ENCODE results near the gene NANOS1.
"Not testable (repeated sequence)": the region's sequence is repeated elsewhere in the genome, so short reads cannot be mapped to it uniquely, and the experiment has no call there.

The NANOS1 gene

DNA sequence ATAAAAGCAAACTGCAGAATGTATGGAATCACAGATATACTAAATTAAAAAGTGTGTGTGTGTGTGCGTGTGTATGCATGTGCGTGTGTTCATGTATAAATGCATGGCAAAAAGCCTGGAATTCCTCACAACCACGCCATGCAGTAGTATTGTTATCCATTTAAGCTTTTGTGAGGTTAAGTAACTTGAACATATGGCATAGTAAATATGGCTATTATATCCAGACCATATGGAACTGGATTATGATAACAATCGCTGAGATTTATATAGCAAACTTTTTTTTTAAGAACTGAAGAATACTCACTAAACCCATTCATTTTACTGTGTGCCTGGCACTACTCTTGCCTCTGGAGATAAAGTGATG lies 22.3 kb upstream of the NANOS1 start:
- no peak for DNase-seq (ENCODE audit: low spot score)

DNA sequence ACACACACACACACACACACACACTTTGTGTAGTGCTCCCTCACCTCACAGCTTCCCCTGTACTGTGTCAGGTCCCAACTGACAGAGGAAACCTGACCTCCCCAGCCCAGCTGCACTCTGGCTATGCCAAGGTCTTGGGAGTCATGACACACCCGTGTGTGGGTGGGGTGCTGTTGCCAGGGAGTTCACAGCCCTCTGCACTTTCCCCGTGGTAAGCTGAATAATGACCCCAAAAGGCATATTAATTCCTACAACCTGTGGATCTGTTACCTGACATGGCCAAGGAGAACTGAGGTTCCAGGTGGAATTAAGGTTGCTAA lies 8.9 kb upstream of the NANOS1 start:
- DNase-seq (ENCODE audit: low spot score), result no peak

DNA sequence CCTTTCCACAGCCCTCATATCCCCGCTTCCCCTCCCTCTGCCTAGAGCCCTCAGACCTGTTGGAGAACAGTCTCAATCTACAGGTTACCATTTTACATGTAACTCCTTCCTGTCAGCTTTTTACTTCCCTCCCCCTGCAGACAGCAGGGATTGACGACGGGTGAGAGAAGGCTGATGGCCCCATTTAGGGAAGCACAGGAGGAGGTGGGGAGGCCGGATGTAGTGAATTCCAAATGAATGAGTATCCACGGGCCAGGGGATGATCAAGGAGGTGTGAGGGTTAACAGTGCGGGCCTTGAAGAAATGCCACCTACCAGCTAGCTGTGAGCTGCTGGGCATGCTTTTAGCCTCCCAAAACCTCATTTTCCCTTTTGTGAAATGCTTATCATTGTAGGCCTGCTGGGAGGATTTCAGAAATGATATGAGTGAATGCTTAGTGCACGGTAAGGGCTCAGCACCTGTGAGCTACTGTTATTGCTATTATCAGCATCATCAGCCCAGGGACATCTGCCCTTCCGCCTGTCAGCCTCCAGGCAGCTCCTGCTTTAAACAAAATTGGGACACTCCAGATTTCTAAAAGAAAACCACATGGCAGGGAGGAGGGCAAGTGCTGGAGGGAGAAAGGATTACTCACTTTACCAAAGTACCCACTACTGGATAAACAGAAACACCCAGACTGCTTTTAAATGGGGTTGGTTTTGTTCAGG lies 6.5 kb upstream of the NANOS1 start:
- DNase-seq (ENCODE audit: low spot score), result no peak

DNA sequence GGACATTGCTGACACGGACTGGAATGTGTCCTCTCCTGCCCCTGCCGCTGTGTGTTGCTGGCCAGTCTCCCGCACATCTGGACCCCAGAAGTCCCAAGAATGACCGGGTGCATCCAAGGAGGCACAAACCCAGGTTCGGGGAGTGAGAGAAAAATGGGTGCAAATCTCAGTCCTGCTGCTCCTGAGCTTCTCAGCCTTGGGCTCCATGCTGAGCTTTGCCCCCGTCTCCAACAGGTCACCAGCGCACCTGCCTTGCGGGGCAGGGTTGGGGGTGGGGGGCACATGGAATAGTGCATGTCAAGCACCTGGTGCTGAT lies 6.0 kb upstream of the NANOS1 start:
- no peak for DNase-seq (ENCODE audit: low spot score)

DNA sequence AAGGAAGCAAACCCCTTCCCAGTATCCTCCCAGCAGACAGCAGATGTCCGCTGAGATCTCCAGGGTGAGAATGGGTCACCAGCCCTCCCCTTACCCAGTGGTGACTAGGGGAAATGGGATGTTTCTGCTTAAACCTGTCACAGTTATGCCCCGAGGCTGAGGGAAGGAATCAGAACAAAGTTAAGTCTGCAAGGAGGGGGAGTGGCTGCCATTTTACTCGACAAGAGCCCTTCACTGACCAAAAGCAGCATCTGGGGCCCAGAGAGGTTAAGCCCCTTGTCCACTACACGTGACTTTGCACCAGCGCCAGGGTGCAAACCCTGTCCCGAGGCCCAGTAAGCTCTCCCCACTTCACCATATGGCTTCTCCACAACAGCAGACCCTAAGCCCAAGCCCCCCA lies 4.6 kb upstream of the NANOS1 start:
- DNase-seq (ENCODE audit: low spot score), result no peak

DNA sequence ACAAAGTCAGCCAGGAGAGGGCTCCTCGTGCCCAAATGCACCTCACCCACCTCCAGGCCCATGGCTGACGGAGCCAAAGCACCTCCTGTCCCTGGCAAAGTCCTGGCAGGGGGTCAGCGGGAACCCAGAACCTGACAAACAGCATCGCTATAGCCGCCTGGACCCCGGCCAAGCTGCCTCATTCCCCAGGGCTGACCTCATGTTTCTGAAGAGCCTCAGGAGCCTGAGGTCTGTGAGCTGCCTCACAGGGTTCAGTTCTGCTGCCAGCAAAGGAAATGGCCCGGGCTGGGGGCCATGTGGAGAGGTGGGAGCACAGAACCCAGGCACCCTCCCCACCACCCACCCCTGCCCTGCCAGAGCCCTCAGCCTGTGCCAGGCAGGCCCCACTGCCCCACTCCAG lies 4.2 kb upstream of the NANOS1 start:
- DNase-seq (ENCODE audit: low spot score), result no peak

DNA sequence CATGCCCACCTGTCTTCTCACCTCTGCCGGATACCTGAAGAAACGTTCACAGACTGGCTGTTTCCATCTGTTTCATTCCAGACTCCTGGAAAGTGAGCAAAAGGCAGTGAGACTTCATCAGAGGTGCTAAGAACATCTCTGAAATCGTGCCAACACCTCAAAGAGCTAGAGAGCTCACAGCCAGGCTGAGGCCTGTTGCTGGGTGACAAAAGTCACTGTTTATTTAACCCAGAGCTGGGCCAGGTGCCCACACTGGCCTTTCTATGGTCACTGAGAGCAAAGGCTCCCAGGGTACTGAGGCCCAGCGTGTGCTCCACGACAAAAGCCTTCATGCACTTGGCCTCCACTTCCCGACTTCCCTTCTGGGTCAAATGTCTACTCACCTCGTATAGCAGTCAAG lies 3.7 kb upstream of the NANOS1 start:
- no peak for DNase-seq (ENCODE audit: low spot score)

DNA sequence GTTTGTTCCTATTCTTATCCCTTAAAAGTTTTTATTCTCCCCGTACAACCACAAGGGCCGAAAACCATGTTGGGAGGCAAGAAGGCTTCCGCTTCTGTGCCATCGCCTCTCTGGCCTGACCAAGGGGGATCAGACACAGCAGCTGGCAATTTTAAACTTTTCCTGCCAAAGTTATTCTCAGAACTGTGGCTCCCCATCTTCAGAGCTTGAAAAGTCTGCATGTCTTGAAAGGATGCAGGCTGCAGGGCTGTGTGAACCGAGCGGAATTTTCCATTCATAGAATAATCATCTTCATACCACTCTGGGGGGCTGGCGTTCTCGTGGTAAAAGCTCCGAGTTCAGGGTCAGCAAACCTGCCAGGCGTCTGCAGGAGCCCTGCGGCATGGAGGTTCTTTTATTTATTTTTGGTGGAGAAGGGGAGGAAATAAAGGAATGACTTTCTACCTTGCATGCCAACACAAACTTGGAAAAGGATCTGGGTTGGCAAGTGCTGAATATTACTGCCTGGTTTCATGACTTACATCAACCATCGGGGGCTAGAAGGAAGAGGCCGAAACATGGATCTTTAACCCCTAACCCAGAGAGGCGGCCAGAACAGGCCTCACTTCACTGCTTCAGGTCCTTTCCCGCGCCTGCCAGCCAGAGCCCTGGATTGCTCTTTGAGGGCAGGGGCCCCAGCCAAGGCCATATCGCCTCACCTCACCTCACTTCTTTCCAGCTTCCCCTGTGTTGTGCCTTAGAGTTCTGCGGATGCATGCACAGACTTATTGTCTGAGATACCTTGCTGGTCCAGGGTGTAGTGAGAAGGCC lies 3.0 kb upstream of the NANOS1 start:
- DNase-seq (ENCODE audit: low spot score), result no peak

DNA sequence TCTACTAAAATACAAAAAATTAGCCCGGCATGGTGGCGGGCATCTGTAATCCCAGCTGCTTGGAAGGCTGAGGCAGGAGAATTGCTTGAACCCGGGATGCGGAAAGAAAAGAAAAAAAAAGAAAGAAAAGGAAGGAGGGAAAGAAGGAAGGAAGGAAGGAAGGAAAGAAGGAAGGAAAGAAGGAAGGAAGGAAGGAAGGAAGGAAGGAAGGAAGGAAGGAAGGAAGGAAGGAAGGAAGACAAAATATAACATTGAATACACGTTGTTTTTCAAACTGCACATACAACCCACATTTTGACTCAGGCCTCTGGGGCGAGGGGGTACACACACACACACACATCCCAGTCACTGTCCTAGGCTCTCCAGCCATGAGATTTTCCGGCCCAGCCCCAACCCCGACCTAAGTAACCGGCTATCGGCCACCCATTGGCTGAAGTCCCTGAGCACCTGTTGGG lies 1.0 kb upstream of the NANOS1 start:
- not testable (repeated sequence) for DNase-seq (ENCODE audit: low spot score)

DNA sequence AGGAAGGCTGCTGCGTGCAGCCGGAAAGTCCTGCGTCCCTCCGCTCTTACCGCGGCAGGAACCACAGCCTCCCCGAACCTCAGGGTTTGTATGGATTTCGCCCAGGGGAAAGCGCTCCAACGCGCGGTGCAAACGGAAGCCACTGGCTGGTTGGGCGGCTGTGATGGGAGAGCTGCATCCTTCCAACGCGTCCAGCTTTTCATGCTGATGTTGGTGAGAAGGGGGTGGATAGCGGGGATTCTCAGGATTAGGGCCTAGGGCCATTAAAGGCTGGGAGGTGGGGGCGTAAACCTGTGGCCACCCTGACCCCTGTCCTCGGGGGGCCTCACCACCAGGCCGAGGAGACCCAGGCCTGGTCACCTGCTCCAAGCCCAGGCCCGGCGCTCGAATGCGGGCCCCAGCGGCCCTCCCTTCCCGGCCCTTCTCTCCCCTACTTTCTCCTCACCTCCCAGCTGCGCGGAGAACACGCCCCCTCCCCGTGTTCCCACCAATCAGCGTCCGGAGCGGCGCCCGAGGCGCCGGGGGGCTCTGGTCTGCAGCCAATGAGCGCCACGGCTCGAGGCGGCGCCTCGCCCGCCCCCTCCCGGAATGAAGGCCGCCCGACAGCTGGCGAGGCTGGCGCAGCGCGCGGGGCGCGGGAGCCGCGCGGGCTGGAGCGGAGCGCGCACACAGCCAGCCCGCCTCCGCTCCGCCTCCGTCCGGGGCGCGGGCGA lies 458 bp upstream of the NANOS1 start:
- DNase-seq (ENCODE audit: low spot score), result peak; percentile 85

DNA sequence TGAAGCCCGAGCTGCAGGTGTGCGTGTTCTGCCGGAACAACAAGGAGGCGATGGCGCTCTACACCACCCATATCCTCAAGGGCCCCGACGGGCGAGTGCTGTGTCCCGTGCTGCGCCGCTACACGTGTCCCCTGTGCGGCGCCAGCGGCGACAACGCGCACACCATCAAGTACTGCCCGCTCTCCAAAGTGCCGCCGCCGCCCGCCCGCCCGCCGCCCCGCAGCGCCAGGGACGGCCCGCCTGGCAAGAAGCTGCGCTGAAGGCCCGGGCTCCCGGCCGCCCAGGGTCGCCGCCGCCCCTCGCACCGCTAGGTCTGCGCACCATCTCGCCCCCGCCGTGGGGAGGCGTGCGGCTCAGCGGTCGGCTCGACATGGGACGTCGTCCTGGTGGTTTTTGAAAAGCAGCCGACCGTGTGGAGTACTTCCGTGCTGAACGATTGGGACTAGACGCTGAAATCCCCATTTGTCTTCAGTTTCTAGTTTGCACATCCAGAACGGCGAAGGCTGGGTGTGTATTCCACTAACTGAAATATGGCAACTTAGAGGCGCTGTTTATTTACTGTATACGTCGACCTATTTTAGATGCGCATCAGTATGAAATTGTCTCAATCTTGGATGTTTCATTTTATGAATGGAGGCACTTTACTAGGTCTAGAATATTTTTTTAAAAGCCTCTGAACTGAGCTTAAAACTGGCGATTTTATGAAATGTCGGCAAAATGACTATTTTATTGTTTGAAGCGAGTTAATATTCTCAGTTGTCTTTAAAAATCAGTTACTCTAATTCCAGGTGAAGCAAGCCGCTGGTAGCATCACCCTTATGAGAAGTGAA lies 1.1 kb downstream of the NANOS1 start:
- peak; percentile 27 for DNase-seq (ENCODE audit: low spot score)

DNA sequence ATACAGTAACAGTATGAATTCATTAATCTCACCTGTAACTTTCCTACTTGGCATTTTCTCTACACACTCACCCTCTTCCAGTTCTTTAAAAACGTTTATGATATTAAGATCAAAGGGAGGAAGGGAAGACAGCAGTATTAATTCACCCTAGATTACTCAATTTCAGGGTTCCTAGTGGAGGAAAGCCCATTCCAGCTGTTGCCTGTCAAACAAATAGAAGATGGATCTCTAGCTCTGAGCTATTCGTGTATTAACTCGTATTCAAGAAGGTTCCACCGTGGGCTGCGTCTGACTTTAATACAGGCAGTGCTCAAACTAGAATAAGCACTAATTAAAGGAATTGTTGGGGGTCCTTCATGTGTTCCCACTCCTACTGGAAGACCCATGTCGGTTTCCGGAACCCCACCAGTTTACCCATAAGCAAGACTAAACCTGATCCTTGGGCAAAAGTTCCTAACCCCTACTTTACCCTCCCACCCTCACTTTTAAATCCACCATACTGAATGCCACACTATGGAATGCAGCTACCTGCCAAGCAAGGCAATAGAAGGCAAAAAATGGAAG lies 2.1 kb downstream of the NANOS1 start:
- DNase-seq (ENCODE audit: low spot score), result no peak

DNA sequence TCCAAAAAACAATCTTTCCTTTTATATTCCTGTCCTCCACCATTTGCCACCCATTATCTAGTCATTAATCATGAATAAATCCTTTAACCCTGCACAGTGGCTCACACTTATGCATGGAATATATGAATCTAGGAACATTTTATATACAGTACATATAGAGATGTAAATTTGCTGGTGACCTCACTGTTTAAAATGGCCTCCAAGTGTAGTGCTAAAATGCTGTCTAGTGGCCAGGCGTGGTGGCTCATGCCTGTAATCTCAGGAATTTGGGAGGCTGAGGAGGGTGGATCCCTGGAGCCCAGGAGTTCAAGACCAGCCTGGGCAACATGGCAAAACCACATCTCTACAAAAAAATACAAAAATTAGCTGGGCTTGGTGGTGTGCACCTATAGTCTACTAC lies 9.6 kb downstream of the NANOS1 start:
- DNase-seq (ENCODE audit: low spot score), result no peak

DNA sequence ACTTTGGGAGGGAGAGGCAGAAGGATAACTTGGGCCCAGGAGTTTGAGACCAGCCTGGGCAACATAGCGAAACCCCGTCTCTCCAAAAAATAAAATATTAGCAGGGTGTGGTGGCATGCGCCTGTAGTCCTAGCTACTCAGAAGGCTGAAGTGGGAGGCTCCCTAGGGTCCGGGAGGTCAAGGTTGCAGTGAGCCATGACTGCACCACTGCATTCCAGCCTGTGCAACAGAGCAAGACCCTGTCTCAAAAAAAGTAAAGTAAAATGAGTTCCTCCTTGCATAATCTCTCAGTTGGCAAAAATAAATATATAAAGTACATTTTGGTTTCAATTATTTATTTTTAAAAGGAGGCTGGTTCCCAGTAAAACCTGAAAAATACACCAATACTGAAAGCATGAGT lies 11.8 kb downstream of the NANOS1 start:
- DNase-seq (ENCODE audit: low spot score), result no peak

DNA sequence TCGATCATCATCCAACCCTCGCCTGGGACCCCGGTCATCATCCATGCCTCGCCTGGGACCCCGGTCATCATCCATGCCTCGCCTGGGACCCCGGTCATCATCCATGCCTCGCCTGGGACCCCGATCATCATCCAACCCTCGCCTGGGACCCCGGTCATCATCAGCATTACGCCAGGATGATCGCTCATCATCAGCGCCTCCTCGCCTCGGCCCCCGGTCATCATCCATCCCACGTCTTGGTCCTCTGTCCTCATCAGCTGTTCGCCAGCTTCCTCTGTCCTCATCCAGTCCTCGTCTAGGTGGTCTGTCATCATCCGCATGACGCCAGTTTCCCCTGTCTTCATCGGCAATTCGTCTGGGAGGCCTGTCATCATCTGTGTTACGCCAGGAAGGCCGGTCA lies 12.7 kb downstream of the NANOS1 start:
- no peak for DNase-seq (ENCODE audit: low spot score)

DNA sequence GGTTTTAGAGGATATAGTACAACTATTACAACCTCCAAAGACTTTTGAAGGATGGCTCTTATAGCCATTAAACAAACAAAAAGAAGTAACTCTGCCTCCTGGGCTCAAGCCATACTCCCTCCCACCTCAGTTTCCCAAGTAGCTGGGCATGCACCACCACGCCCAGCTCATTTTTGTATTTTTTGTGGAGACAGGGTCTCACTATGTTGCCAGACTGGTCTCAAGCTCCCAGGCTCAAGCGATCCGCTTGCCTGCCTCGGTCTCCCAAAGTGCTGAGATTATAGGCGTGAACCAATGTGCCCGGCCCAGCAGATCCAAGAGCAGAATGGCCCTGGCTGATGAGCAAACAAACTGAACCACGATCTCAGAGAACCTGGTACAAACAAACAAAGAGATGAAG lies 16.0 kb downstream of the NANOS1 start:
- DNase-seq (ENCODE audit: low spot score), result no peak

DNA sequence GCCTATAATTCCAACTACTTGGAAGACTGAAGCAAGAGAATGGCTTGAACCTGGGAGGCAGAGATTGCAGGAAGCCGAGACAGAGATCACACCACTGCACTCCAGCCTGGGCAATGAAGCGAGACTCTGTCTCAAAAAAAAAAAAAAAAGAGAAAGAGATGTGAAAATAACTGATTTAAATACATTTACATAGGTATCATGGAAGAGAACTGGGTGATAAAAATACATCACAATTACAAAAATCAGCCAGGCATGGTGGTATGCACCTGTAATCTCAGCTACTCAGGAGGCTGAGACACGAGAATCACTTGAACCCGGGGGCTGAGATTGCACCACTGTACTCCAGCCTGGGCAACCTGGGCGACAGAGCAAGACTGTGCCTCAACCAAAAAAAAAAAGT lies 19.8 kb downstream of the NANOS1 start:
- DNase-seq (ENCODE audit: low spot score), result no peak

DNA sequence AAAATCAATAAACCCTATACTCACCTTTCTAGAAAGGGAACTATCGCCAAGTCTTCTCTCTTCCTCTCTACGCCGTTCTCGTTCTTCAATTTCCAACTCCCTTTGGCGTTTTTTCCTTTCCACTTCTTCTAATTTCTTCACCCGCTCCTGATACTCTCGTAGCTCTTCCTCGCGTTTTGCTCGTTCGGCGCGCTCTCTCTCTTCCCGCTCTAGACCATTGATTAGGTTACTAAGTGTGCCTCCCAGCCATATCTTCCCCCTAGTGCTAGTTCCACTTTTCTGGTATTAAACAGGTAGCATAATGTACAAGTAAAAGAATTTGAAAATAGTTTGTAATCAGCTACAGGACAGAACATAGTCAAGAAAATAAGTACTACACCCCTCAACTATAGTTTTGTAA lies 20.3 kb downstream of the NANOS1 start:
- no peak for DNase-seq (ENCODE audit: low spot score)

DNA sequence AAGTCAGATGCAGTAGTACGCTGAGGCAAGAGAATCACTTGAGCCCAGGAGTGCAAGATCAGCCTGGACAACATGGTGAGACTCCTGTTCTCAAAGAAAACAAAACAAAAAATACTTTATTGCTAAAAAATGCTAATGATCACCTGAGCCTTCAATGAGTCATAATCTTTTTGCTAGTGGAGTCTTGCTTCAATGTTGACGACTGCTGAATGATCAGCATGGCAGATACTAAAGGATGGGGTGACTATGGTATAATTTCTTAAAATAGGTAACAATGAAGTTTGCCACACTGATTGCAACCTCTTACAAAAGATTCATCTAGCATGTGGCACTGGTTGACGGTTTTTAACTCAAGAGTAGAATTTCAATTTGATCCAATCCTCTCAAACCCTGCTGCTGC lies 22.3 kb downstream of the NANOS1 start:
- DNase-seq (ENCODE audit: low spot score), result no peak

DNA sequence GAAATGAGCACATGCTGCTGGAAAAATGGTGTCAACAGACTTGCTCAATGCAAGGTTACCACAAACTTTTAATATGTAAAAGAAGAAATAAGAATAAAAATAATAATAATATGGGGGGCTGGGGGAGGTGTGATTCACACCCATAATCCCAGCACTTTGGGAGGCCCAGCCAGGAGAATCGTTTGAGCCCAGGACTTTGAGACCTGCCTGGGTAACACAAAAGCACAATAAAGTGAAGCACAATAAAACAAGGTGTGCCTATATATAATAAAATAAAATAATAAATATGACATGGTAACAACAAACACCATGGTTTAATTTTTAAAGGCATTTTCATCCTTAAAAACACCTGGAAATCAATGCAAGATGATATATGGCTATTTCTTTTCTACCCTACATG lies 26.0 kb downstream of the NANOS1 start:
- DNase-seq (ENCODE audit: low spot score), result no peak

DNA sequence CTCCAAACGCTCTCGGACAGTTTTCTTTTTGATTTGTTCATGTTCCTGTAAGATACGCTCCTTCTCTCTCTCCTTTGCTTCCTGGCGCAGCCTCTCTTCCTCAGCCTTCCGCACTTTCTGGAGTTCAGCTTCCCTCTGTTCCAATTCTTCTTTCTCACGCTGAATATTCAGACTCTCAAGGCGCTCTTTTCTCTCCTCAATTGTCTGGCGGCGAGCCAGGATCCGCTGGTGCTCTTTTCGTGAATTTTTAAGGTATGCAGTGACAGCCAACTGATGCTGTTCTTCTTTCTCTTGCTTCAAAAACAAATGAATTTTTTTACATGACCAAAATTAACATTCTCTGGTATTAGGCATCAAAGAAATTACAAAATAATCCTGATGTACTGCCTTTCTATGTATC lies 28.5 kb downstream of the NANOS1 start:
- DNase-seq (ENCODE audit: low spot score), result no peak

DNA sequence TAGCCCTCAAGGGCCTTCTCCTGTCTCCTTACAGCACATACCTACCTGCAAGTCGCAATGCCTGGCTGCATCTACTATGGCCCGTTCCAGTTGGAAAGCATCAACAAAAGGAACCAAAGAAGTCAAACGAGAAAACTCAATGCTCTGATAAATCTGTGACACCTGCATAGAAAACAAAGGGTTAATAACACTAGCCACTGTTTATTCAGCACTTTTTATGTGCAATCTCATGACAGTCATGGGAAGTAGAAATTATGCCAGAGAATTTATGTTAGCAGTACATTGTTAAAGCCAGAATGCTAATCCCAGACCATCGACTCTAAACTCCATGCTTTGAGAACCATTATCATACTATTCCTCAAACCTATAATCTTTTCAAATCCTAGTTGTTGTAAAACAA lies 30.0 kb downstream of the NANOS1 start:
- DNase-seq (ENCODE audit: low spot score), result no peak

Measured in globus pallidus (tissue), 1 donor.